Tibial nerve (tissue), 4 donors: ENCODE results near the gene PRICKLE2.

Experiments
- EP300 ChIP-seq, 2 donors: sonication (generic); formaldehyde crosslinking; IDR thresholded peaks; one replicate each; pipeline ENCODE4 v1.6.1; 2017; ENCODE audit warnings: antibody characterized with exemption in 2 of 2, mild to moderate bottlenecking in 1 of 2
- POLR2A ChIP-seq, 2 donors: fragments of 450-650 bp; IDR thresholded peaks; one replicate each; pipeline ENCODE4 v1.6.1; 2017; ENCODE audit warnings: antibody characterized with exemption in 2 of 2, mild to moderate bottlenecking in 2 of 2, moderate library complexity in 2 of 2
- TF ChIP-seq, protein P1 (sequence below), 5 experiments: fragments of 200-600 bp in 3 of 5; fragments of 450-650 bp in 2 of 5; sonication (generic) in 3 of 5; IDR thresholded peaks; one replicate each; pipeline ENCODE4 v1.5.1; 2016 to 2019; ENCODE audit warnings: antibody characterized with exemption in 5 of 5, mild to moderate bottlenecking in 3 of 5, moderate library complexity in 2 of 5

DNA sequence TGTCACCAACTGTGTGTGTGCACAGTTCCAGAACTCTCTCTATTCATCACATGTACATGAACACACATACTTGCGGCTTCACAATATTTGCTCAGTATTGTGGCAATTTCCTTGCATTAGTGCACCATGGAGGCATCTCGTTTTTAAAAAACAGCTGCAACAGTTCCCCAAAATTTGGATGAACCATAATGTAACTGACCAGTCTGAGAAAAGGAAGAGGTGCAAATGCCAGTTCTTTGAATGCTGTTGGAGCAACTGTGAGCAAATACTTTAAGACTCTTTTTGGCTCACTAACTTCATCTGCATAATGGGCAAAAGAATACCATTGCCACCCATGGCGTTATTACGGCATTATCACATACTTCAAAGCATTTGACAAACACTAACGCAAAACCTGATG is 163.6 kb downstream of the PRICKLE2 start:
- TF ChIP-seq POLR2A (IDR thresholded peaks at IDR 0.05): no peak
- TF ChIP-seq, protein P1, sequence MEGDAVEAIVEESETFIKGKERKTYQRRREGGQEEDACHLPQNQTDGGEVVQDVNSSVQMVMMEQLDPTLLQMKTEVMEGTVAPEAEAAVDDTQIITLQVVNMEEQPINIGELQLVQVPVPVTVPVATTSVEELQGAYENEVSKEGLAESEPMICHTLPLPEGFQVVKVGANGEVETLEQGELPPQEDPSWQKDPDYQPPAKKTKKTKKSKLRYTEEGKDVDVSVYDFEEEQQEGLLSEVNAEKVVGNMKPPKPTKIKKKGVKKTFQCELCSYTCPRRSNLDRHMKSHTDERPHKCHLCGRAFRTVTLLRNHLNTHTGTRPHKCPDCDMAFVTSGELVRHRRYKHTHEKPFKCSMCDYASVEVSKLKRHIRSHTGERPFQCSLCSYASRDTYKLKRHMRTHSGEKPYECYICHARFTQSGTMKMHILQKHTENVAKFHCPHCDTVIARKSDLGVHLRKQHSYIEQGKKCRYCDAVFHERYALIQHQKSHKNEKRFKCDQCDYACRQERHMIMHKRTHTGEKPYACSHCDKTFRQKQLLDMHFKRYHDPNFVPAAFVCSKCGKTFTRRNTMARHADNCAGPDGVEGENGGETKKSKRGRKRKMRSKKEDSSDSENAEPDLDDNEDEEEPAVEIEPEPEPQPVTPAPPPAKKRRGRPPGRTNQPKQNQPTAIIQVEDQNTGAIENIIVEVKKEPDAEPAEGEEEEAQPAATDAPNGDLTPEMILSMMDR (IDR thresholded peaks at IDR 0.05): no peak
- TF ChIP-seq EP300 (IDR thresholded peaks at IDR 0.05): no peak
